AG09319 (cell line): ENCODE results near the gene MAP1LC3B2.
"Not testable (repeated sequence)": the region's sequence is repeated elsewhere in the genome, so short reads cannot be mapped to it uniquely, and the experiment has no call there.

Experiments used
- DNase-seq: peaks from one replicate; pipeline ENCODE4 v3.0.0-alpha.2; 2010; ENCODE audit warnings: low read depth; ENCODE audit errors: extremely low read depth
- CTCF ChIP-seq: IDR thresholded peaks from 2 replicates; pipeline ENCODE4 v1.5.1; 2011; ENCODE audit warnings: low read depth, mild to moderate bottlenecking, inconsistent platforms, low read length, moderate library complexity

Gene MAP1LC3B2

GRCh38 chr12:116558280-116559161 lies 660 bp upstream of the MAP1LC3B2 start:
- TF ChIP-seq CTCF = no peak
- no peak for DNase-seq

- TF ChIP-seq CTCF = no peak
- no peak for DNase-seq
These were observed 2.1 kb downstream of the MAP1LC3B2 start for GRCh38 chr12:116561181-116561821.

GRCh38 chr12:116562090-116562489 lies 2.9 kb downstream of the MAP1LC3B2 start:
- TF ChIP-seq CTCF = no peak
- DNase-seq = no peak

- no peak for DNase-seq
- no peak for TF ChIP-seq CTCF
These were observed 4.1 kb downstream of the MAP1LC3B2 start for GRCh38 chr12:116563262-116563661.

- no peak for DNase-seq
- no peak for TF ChIP-seq CTCF
These were observed 4.9 kb downstream of the MAP1LC3B2 start for GRCh38 chr12:116564080-116564479.

GRCh38 chr12:116565221-116565620 lies 6.0 kb downstream of the MAP1LC3B2 start:
- not testable (repeated sequence) for DNase-seq

- TF ChIP-seq CTCF = no peak
- no peak for DNase-seq
These were observed 6.8 kb downstream of the MAP1LC3B2 start for GRCh38 chr12:116565963-116566362.
